Colonic mucosa (tissue), 4 donors: ENCODE measurements around the gene MORC2. TPM values are rescaled to one million over a fixed set of nuclear protein-coding genes. Genes with fewer than 3 reads are reported as not detected.

ENCODE experiments used
- DNase-seq: peaks from one replicate; pipeline ENCODE4 v3.0.0-alpha.2; 2020
- H3K27ac ChIP-seq: fragments of 200-600 bp; one replicate; pipeline ENCODE4 v1.8.0; 2021
- H3K27me3 ChIP-seq: fragments of 200-600 bp; one replicate; pipeline ENCODE4 v1.8.0; 2021
- H3K36me3 ChIP-seq: fragments of 200-600 bp; one replicate; pipeline ENCODE4 v1.8.0; 2021
- H3K4me1 ChIP-seq: fragments of 200-600 bp; one replicate; pipeline ENCODE4 v1.8.0; 2021; ENCODE audit warnings: mild to moderate bottlenecking
- H3K4me3 ChIP-seq: fragments of 200-600 bp; one replicate; pipeline ENCODE4 v1.8.0; 2021
- H3K9ac ChIP-seq, 2 donors: one replicate each; pipeline ENCODE4 v1.7.0; 2013; ENCODE audit warnings: control low read depth in 2 of 2, low read depth in 2 of 2, low read length in 2 of 2
- H3K9me3 ChIP-seq: fragments of 200-600 bp; one replicate; pipeline ENCODE4 v1.8.0; 2021
- intact Hi-C: fragments of 100-400 bp; cut with DNase I; formaldehyde crosslinking; loops from one replicate; pipeline ENCODE4 v1.14.1; 2022
- total RNA-seq, 2 donors: library from RNA; stranded (reverse); fragmentation: NEBNext Ultra II Directional in 1 of 2; extraction: Animal tissue kit (Norgen Biotek cat#: 25700) in 1 of 2; gene quantifications; one replicate each; pipeline ENCODE4 v1.2.1, GENCODE V29; 2021
- TF ChIP-seq, protein P1 (sequence below): fragments of 200-600 bp; IDR thresholded peaks from one replicate; pipeline ENCODE4 v1.8.0; 2022; ENCODE audit warnings: antibody characterized with exemption, mild to moderate bottlenecking
- donor health status: healthy.
- donor health status: DM: no; HTN: no; CAD: no.
- donor health status: DM: no; HTN: no; CAD: no.

Gene MORC2
- total RNA-seq, 2 donors from 2014 or later: 14.3 to 22.2 TPM

GRCh38 chr22:30892731-30893221 is 75.8 kb downstream of the MORC2 start:
- no peaks in the 10 kb centered on the region for H3K27me3 ChIP-seq
- H3K36me3 ChIP-seq: no peaks in the 10 kb centered on the region
- no peak overlapping the region for H3K4me3 ChIP-seq
- TF ChIP-seq, protein P1, sequence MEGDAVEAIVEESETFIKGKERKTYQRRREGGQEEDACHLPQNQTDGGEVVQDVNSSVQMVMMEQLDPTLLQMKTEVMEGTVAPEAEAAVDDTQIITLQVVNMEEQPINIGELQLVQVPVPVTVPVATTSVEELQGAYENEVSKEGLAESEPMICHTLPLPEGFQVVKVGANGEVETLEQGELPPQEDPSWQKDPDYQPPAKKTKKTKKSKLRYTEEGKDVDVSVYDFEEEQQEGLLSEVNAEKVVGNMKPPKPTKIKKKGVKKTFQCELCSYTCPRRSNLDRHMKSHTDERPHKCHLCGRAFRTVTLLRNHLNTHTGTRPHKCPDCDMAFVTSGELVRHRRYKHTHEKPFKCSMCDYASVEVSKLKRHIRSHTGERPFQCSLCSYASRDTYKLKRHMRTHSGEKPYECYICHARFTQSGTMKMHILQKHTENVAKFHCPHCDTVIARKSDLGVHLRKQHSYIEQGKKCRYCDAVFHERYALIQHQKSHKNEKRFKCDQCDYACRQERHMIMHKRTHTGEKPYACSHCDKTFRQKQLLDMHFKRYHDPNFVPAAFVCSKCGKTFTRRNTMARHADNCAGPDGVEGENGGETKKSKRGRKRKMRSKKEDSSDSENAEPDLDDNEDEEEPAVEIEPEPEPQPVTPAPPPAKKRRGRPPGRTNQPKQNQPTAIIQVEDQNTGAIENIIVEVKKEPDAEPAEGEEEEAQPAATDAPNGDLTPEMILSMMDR: no peak
- intact Hi-C loops: no loop called here
- H3K4me1 ChIP-seq: no peaks in the 10 kb centered on the region
- no peaks in the 10 kb centered on the region for H3K9me3 ChIP-seq
- DNase-seq: no peak
- H3K27ac ChIP-seq: no peak overlapping the region
- H3K9ac ChIP-seq: no peak overlapping the region

DNA sequence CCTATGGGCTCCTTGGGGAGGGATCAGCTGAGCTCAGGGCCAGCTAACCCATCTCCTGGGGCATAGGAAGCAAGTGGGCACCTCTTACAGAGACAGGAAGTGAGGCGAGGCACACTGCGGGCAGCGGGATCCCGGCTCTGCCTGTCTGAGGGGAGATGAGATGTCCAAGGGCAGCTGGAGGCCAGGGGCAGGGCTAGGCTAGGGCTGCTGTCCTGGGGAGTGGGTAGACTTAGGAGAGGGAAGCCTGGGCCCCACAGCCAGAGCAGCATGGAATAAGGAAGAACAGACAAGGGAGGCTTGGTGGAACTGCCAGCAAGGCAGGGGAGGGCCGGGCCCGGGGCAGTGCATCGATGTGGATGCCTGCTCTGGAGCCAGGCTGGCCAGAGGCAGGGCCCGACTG is 76.3 kb downstream of the MORC2 start:
- no peaks in the 10 kb centered on the region for H3K9me3 ChIP-seq
- no peak for DNase-seq
- H3K36me3 ChIP-seq: no peaks in the 10 kb centered on the region
- no peaks in the 10 kb centered on the region for H3K27me3 ChIP-seq
- H3K9ac ChIP-seq: no peak overlapping the region
- TF ChIP-seq, protein P1: no peak
- no peak overlapping the region for H3K27ac ChIP-seq
- intact Hi-C loops: no loop called here
- no peak overlapping the region for H3K4me3 ChIP-seq
- H3K4me1 ChIP-seq: no peaks in the 10 kb centered on the region

GRCh38 chr22:30891781-30892180 is 76.8 kb downstream of the MORC2 start:
- TF ChIP-seq, protein P1: no peak

GRCh38 chr22:30891443-30891755 is 77.2 kb downstream of the MORC2 start:
- H3K4me1 ChIP-seq: no peaks in the 10 kb centered on the region
- H3K4me3 ChIP-seq: no peak overlapping the region
- TF ChIP-seq, protein P1: no peak
- intact Hi-C loops: no loop called here
- no peaks in the 10 kb centered on the region for H3K27me3 ChIP-seq
- no peaks in the 10 kb centered on the region for H3K36me3 ChIP-seq
- no peak for DNase-seq
- H3K27ac ChIP-seq: no peak overlapping the region
- H3K9ac ChIP-seq: no peak overlapping the region
- H3K9me3 ChIP-seq: no peaks in the 10 kb centered on the region

More at GRCh38 chr22:30891781-30892180, 76.8 kb downstream of the MORC2 start:
- Histone ChIP-seq H3K36me3 (no peaks in the 10 kb centered on the region), H3K27me3 (no peaks in the 10 kb centered on the region), H3K27ac (no peak overlapping the region), H3K4me1 (no peaks in the 10 kb centered on the region), H3K9ac (no peak overlapping the region), H3K9me3 (no peaks in the 10 kb centered on the region), H3K4me3 (no peak overlapping the region)
- DNase-seq: no peak
- intact Hi-C loops: no loop called here

DNA sequence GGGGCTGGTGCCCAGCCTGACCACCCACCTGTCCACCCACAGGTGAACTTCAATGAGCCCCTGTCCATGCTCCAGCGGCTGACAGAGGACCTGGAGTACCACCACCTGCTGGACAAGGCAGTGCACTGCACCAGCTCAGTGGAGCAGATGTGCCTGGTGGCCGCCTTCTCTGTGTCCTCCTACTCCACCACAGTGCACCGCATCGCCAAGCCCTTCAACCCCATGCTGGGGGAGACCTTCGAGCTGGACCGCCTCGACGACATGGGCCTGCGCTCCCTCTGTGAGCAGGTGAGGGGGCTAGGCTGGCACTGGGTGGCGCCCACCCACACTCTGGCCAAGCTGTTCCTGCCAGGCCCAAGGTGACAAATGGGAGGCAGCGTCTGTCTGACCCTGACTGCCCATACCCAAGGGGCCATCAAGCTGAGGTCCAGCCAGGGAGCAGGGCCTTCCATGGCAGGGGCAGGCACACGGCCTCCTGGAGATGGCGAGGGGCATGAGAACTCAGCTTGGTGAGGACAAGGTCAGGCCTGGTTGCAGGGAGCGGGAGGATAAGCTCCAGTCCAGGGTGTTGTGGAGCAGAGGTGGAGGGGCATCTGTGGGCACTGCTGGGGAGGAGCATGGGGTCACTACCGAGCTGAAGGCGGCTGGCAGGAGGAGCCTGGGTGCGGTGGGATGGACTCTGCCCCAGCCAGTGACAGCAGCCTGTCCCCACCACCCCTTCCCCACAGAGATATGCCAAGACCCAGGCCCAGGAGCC is 77.7 kb downstream of the MORC2 start:
- peak; percentile 29 for DNase-seq
- no peak overlapping the region for H3K9ac ChIP-seq
- H3K27ac ChIP-seq: no peak overlapping the region
- H3K4me1 ChIP-seq: no peaks in the 10 kb centered on the region
- no peaks in the 10 kb centered on the region for H3K36me3 ChIP-seq
- TF ChIP-seq, protein P1: peak; percentile 74
- no peak overlapping the region for H3K4me3 ChIP-seq
- intact Hi-C loops: no loop called here
- no peaks in the 10 kb centered on the region for H3K27me3 ChIP-seq
- no peaks in the 10 kb centered on the region for H3K9me3 ChIP-seq
